ENCODE measurements around the gene GRB14. TPM values are rescaled to one million over a fixed set of nuclear protein-coding genes. Genes with fewer than 3 reads are reported as not detected.
A peak's percentile ranks its signal among the peaks of the same experiment; 100 is the strongest.
"Not testable (repeated sequence)": the region's sequence is repeated elsewhere in the genome, so short reads cannot be mapped to it uniquely, and the experiment has no call there.

Gene GRB14
- total and polyA plus RNA-seq, 2 donors, result 0.19 to 0.41 TPM

- Histone ChIP-seq H3K36me3 (ENCODE audit: control insufficient read depth in 2 of 2, insufficient read depth in 2 of 2, low read length in 1 of 2) (no peaks in the 10 kb centered on the region), H3K4me1 (ENCODE audit: control insufficient read depth in 2 of 2, insufficient read depth in 2 of 2, low read length in 2 of 2) (no peaks in the 10 kb centered on the region), H3K4me3 (ENCODE audit: low read length in 2 of 2) (no peak overlapping the region), H3K27ac (ENCODE audit: low read depth in 1 of 2, low read length in 1 of 2) (no peak overlapping the region), H3K27me3 (ENCODE audit: control insufficient read depth in 2 of 2, insufficient read depth in 1 of 2, low read length in 1 of 2) (no peaks in the 10 kb centered on the region), H3K9me3 (ENCODE audit: control insufficient read depth in 2 of 2, insufficient read depth in 1 of 2, low read length in 1 of 2) (no peaks in the 10 kb centered on the region)
- 95% methylated on average over 4 of the region's 4 CpGs for WGBS
- DNase-seq (ENCODE audit: low read depth in 6 of 9, low spot score in 9 of 9), result no peak
Measured at GRCh38 chr2:164551519-164551918, 69.8 kb downstream of the GRB14 start.

GRCh38 chr2:164549705-164550104 is 71.6 kb downstream of the GRB14 start:
- not testable (repeated sequence) for DNase-seq (ENCODE audit: low read depth in 6 of 9, low spot score in 9 of 9); H3K4me1 ChIP-seq (ENCODE audit: control insufficient read depth in 2 of 2, insufficient read depth in 2 of 2, low read length in 2 of 2); H3K9me3 ChIP-seq (ENCODE audit: control insufficient read depth in 2 of 2, insufficient read depth in 1 of 2, low read length in 1 of 2); H3K27me3 ChIP-seq (ENCODE audit: control insufficient read depth in 2 of 2, insufficient read depth in 1 of 2, low read length in 1 of 2); H3K36me3 ChIP-seq (ENCODE audit: control insufficient read depth in 2 of 2, insufficient read depth in 2 of 2, low read length in 1 of 2); H3K27ac ChIP-seq (ENCODE audit: low read depth in 1 of 2, low read length in 1 of 2); H3K4me3 ChIP-seq (ENCODE audit: low read length in 2 of 2)
- WGBS, result 96% methylated on average over 3 of the region's 3 CpGs

- Histone ChIP-seq H3K27me3 (ENCODE audit: control insufficient read depth in 2 of 2, insufficient read depth in 1 of 2, low read length in 1 of 2) (no peaks in the 10 kb centered on the region), H3K4me3 (ENCODE audit: low read length in 2 of 2) (no peak overlapping the region), H3K36me3 (ENCODE audit: control insufficient read depth in 2 of 2, insufficient read depth in 2 of 2, low read length in 1 of 2) (no peaks in the 10 kb centered on the region), H3K27ac (ENCODE audit: low read depth in 1 of 2, low read length in 1 of 2) (no peak overlapping the region), H3K9me3 (ENCODE audit: control insufficient read depth in 2 of 2, insufficient read depth in 1 of 2, low read length in 1 of 2) (peaks cover 0 to 3% of the 10 kb centered on the region in 2 donors), H3K4me1 (ENCODE audit: control insufficient read depth in 2 of 2, insufficient read depth in 2 of 2, low read length in 2 of 2) (no peaks in the 10 kb centered on the region)
- 39% methylated on average over 5 of the region's 5 CpGs for WGBS
- no peak for DNase-seq (ENCODE audit: low read depth in 6 of 9, low spot score in 9 of 9)
Measured at GRCh38 chr2:164545484-164545883, 75.8 kb downstream of the GRB14 start.

GRCh38 chr2:164542581-164543021 is 78.7 kb downstream of the GRB14 start:
- no peaks in the 10 kb centered on the region for H3K4me1 ChIP-seq (ENCODE audit: control insufficient read depth in 2 of 2, insufficient read depth in 2 of 2, low read length in 2 of 2)
- no peaks in the 10 kb centered on the region for H3K36me3 ChIP-seq (ENCODE audit: control insufficient read depth in 2 of 2, insufficient read depth in 2 of 2, low read length in 1 of 2)
- no peaks in the 10 kb centered on the region for H3K27me3 ChIP-seq (ENCODE audit: control insufficient read depth in 2 of 2, insufficient read depth in 1 of 2, low read length in 1 of 2)
- DNase-seq (ENCODE audit: low read depth in 6 of 9, low spot score in 9 of 9), result no peak
- H3K4me3 ChIP-seq (ENCODE audit: low read length in 2 of 2), result no peak overlapping the region
- 55% methylated on average over 2 of the region's 2 CpGs for WGBS
- H3K27ac ChIP-seq (ENCODE audit: low read depth in 1 of 2, low read length in 1 of 2), result no peak overlapping the region
- peaks cover 0 to 3% of the 10 kb centered on the region in 2 donors for H3K9me3 ChIP-seq (ENCODE audit: control insufficient read depth in 2 of 2, insufficient read depth in 1 of 2, low read length in 1 of 2)

GRCh38 chr2:164538240-164538866 is 82.9 kb downstream of the GRB14 start:
- H3K9me3 ChIP-seq (ENCODE audit: control insufficient read depth in 2 of 2, insufficient read depth in 1 of 2, low read length in 1 of 2), result no peaks in the 10 kb centered on the region
- H3K27ac ChIP-seq (ENCODE audit: low read depth in 1 of 2, low read length in 1 of 2), result no peak overlapping the region
- no peaks in the 10 kb centered on the region for H3K27me3 ChIP-seq (ENCODE audit: control insufficient read depth in 2 of 2, insufficient read depth in 1 of 2, low read length in 1 of 2)
- peak in 2 of 9 donors; percentile 10 to 22 for DNase-seq (ENCODE audit: low read depth in 6 of 9, low spot score in 9 of 9)
- WGBS, result 97% methylated on average over 3 of the region's 3 CpGs
- no peaks in the 10 kb centered on the region for H3K36me3 ChIP-seq (ENCODE audit: control insufficient read depth in 2 of 2, insufficient read depth in 2 of 2, low read length in 1 of 2)
- H3K4me3 ChIP-seq (ENCODE audit: low read length in 2 of 2), result no peak overlapping the region
- no peaks in the 10 kb centered on the region for H3K4me1 ChIP-seq (ENCODE audit: control insufficient read depth in 2 of 2, insufficient read depth in 2 of 2, low read length in 2 of 2)

GRCh38 chr2:164535280-164536025 is 85.8 kb downstream of the GRB14 start:
- 82% methylated on average over 5 of the region's 5 CpGs for WGBS
- Histone ChIP-seq H3K4me3 (ENCODE audit: low read length in 2 of 2) (no peak overlapping the region), H3K4me1 (ENCODE audit: control insufficient read depth in 2 of 2, insufficient read depth in 2 of 2, low read length in 2 of 2) (no peaks in the 10 kb centered on the region), H3K27ac (ENCODE audit: low read depth in 1 of 2, low read length in 1 of 2) (no peak overlapping the region), H3K27me3 (ENCODE audit: control insufficient read depth in 2 of 2, insufficient read depth in 1 of 2, low read length in 1 of 2) (no peaks in the 10 kb centered on the region), H3K36me3 (ENCODE audit: control insufficient read depth in 2 of 2, insufficient read depth in 2 of 2, low read length in 1 of 2) (no peaks in the 10 kb centered on the region), H3K9me3 (ENCODE audit: control insufficient read depth in 2 of 2, insufficient read depth in 1 of 2, low read length in 1 of 2) (no peaks in the 10 kb centered on the region)
- DNase-seq (ENCODE audit: low read depth in 6 of 9, low spot score in 9 of 9), result no peak

- WGBS, result 91% methylated on average over 1 of the region's 1 CpG
- Histone ChIP-seq H3K27ac (ENCODE audit: low read depth in 1 of 2, low read length in 1 of 2) (no peak overlapping the region), H3K4me1 (ENCODE audit: control insufficient read depth in 2 of 2, insufficient read depth in 2 of 2, low read length in 2 of 2) (no peaks in the 10 kb centered on the region), H3K36me3 (ENCODE audit: control insufficient read depth in 2 of 2, insufficient read depth in 2 of 2, low read length in 1 of 2) (no peaks in the 10 kb centered on the region), H3K27me3 (ENCODE audit: control insufficient read depth in 2 of 2, insufficient read depth in 1 of 2, low read length in 1 of 2) (no peaks in the 10 kb centered on the region), H3K4me3 (ENCODE audit: low read length in 2 of 2) (no peak overlapping the region), H3K9me3 (ENCODE audit: control insufficient read depth in 2 of 2, insufficient read depth in 1 of 2, low read length in 1 of 2) (no peaks in the 10 kb centered on the region)
- DNase-seq (ENCODE audit: low read depth in 6 of 9, low spot score in 9 of 9), result no peak
Measured at GRCh38 chr2:164530464-164530863, 90.8 kb downstream of the GRB14 start.

- DNase-seq (ENCODE audit: low read depth in 6 of 9, low spot score in 9 of 9), result no peak
- Histone ChIP-seq H3K4me3 (ENCODE audit: low read length in 2 of 2) (no peak overlapping the region), H3K36me3 (ENCODE audit: control insufficient read depth in 2 of 2, insufficient read depth in 2 of 2, low read length in 1 of 2) (no peaks in the 10 kb centered on the region), H3K27ac (ENCODE audit: low read depth in 1 of 2, low read length in 1 of 2) (no peak overlapping the region), H3K9me3 (ENCODE audit: control insufficient read depth in 2 of 2, insufficient read depth in 1 of 2, low read length in 1 of 2) (no peaks in the 10 kb centered on the region), H3K27me3 (ENCODE audit: control insufficient read depth in 2 of 2, insufficient read depth in 1 of 2, low read length in 1 of 2) (no peaks in the 10 kb centered on the region), H3K4me1 (ENCODE audit: control insufficient read depth in 2 of 2, insufficient read depth in 2 of 2, low read length in 2 of 2) (no peaks in the 10 kb centered on the region)
- WGBS, result 100% methylated on average over 1 of the region's 1 CpG
Measured at GRCh38 chr2:164523726-164524125, 97.6 kb downstream of the GRB14 start.

GRCh38 chr2:164523009-164523408 is 98.3 kb downstream of the GRB14 start:
- Histone ChIP-seq H3K4me1 (ENCODE audit: control insufficient read depth in 2 of 2, insufficient read depth in 2 of 2, low read length in 2 of 2) (no peaks in the 10 kb centered on the region), H3K27ac (ENCODE audit: low read depth in 1 of 2, low read length in 1 of 2) (no peak overlapping the region), H3K27me3 (ENCODE audit: control insufficient read depth in 2 of 2, insufficient read depth in 1 of 2, low read length in 1 of 2) (no peaks in the 10 kb centered on the region), H3K4me3 (ENCODE audit: low read length in 2 of 2) (no peak overlapping the region), H3K36me3 (ENCODE audit: control insufficient read depth in 2 of 2, insufficient read depth in 2 of 2, low read length in 1 of 2) (no peaks in the 10 kb centered on the region), H3K9me3 (ENCODE audit: control insufficient read depth in 2 of 2, insufficient read depth in 1 of 2, low read length in 1 of 2) (no peaks in the 10 kb centered on the region)
- 91% methylated on average over 3 of the region's 3 CpGs for WGBS
- no peak for DNase-seq (ENCODE audit: low read depth in 6 of 9, low spot score in 9 of 9)
